Transverse colon (tissue), 4 donors: ENCODE data around the gene PNMA1. TPM values are rescaled to one million over a fixed set of nuclear protein-coding genes. Genes with fewer than 3 reads are reported as not detected.

Experiments
- DNase-seq: peaks from one replicate; pipeline ENCODE4 v3.0.0-alpha.2; 2019
- H3K27ac ChIP-seq, 4 donors: fragments of 200-600 bp; sonication (generic); 2 replicates each; pipeline ENCODE4 v1.5.1; 2016 to 2018; ENCODE audit warnings: inconsistent platforms in 4 of 4
- H3K27me3 ChIP-seq: fragments of 200-600 bp; sonication (generic); 2 replicates; pipeline ENCODE4 v1.5.1; 2017; ENCODE audit warnings: inconsistent platforms
- H3K36me3 ChIP-seq, 4 donors: fragments of 200-600 bp; sonication (generic); 2 replicates each; pipeline ENCODE4 v1.5.1; 2017 to 2019; ENCODE audit warnings: inconsistent platforms in 4 of 4
- H3K4me1 ChIP-seq, 4 donors: fragments of 200-600 bp; sonication (generic); 2 replicates each; pipeline ENCODE4 v1.5.1; 2017 to 2020; ENCODE audit warnings: inconsistent platforms in 4 of 4
- H3K4me3 ChIP-seq, 4 donors: fragments of 200-600 bp; sonication (generic); 1 replicate in 1 of 4; 2 replicates in 3 of 4; pipeline versions ENCODE4 v1.5.1 to v1.6.1; 2017 to 2019; ENCODE audit warnings: inconsistent platforms in 4 of 4
- H3K9me3 ChIP-seq, 2 donors: fragments of 200-600 bp; sonication (generic); 2 replicates each; pipeline ENCODE4 v1.5.1; 2017 to 2019; ENCODE audit warnings: inconsistent platforms in 2 of 2
- EP300 ChIP-seq: sonication (generic); formaldehyde crosslinking; IDR thresholded peaks from one replicate; pipeline ENCODE4 v1.6.1; 2017; ENCODE audit warnings: antibody characterized with exemption, low read depth
- POLR2A ChIP-seq: fragments of 450-650 bp; IDR thresholded peaks from one replicate; pipeline ENCODE4 v1.6.1; 2016; ENCODE audit warnings: antibody characterized with exemption, mild to moderate bottlenecking, moderate library complexity
- POLR2AphosphoS5 ChIP-seq, 3 donors: sonication (generic); formaldehyde crosslinking; IDR thresholded peaks; one replicate each; pipeline ENCODE4 v1.6.1; 2016; ENCODE audit warnings: antibody characterized with exemption in 3 of 3
- WGBS, 2 donors: methylation state at CpG; one replicate each; pipeline ENCODE4 v1.1.5; 2018; ENCODE audit warnings: low coverage in 1 of 2; 5-methylcytosine and 5-hydroxymethylcytosine counted together
- in situ Hi-C, 4 donors: fragments of 200-750 bp; cut with MboI; loops; one replicate each; pipeline versions ENCODE4 v1.15.0 to v1.15.1; 2017; ENCODE audit warnings: low sequenced_read_pairs in 3 of 4, low pct_ligation_motif_present in 1 of 4, low pct_unique_long_range_greater_than_20kb in 1 of 4
- intact Hi-C: fragments of 100-400 bp; cut with DNase I; formaldehyde crosslinking; loops from one replicate; pipeline ENCODE4 v1.15.1; 2023; ENCODE audit warnings: low total_unique reads
- total RNA-seq, 4 donors: library from RNA; depleted of rRNA; stranded (reverse); fragments of >200 nt; gene quantifications; one replicate each; pipeline ENCODE4 v1.1.0, GENCODE V29; 2016
- TF ChIP-seq, protein P1 (sequence below), 5 experiments: fragments of 200-600 bp in 3 of 5; fragments of 450-650 bp in 2 of 5; sonication (generic) in 3 of 5; IDR thresholded peaks; 1 replicate in 2 of 5; 2 replicates in 3 of 5; pipeline ENCODE4 v1.5.1; 2016 to 2017; ENCODE audit warnings: antibody characterized with exemption in 5 of 5, inconsistent platforms in 3 of 5, mild to moderate bottlenecking in 2 of 5, moderate library complexity in 1 of 5

The PNMA1 gene
- total RNA-seq, 4 donors from 2014 or later = 12.7 to 22.1 (median 12.7) TPM

DNA sequence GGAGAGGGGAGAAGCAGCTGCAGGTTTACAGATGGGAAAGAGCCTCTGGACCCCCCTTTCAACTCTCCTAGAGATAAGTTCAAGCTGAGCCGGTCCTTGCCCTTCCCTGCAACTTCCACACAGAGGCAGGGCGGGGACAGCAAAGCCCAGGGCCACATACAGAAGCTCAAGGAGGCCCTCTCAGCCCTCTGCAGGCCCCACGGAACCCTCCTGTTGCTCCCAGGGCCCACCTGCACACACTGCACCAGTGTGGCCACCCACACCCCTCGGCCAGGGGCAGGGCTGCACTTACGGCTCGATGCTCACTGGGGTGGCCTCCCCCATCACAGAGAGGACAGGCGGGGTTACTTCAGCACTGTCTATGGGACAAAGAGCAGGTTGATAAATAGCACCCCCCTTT lies 13.0 kb upstream of the PNMA1 start:
- in situ Hi-C loops = loop anchor here in 2 of 4 donors (5.0 kb wide), 1 partner anchor 100 kb away; no protein-coding TSS in a partner anchor
- no peak for DNase-seq
- peaks cover 34 to 88% (median 54%) of the 10 kb centered on the region in 4 donors for H3K4me1 ChIP-seq
- intact Hi-C loops = loop anchor here (10.0 kb wide), 2 partner anchors 98 to 128 kb away; partner anchors contain the start of gene PTGR2
- H3K9me3 ChIP-seq = no peaks in the 10 kb centered on the region
- H3K27ac ChIP-seq = peak overlapping the region; percentile 77 to 89 (median 80)
- peaks cover 0 to 48% (median 16%) of the 10 kb centered on the region in 4 donors for H3K36me3 ChIP-seq
- H3K4me3 ChIP-seq = no peak overlapping the region
- no peak for TF ChIP-seq POLR2AphosphoS5 (IDR thresholded peaks at IDR 0.05)
- TF ChIP-seq POLR2A = no peak
- no peak for TF ChIP-seq EP300
- TF ChIP-seq, protein P1, sequence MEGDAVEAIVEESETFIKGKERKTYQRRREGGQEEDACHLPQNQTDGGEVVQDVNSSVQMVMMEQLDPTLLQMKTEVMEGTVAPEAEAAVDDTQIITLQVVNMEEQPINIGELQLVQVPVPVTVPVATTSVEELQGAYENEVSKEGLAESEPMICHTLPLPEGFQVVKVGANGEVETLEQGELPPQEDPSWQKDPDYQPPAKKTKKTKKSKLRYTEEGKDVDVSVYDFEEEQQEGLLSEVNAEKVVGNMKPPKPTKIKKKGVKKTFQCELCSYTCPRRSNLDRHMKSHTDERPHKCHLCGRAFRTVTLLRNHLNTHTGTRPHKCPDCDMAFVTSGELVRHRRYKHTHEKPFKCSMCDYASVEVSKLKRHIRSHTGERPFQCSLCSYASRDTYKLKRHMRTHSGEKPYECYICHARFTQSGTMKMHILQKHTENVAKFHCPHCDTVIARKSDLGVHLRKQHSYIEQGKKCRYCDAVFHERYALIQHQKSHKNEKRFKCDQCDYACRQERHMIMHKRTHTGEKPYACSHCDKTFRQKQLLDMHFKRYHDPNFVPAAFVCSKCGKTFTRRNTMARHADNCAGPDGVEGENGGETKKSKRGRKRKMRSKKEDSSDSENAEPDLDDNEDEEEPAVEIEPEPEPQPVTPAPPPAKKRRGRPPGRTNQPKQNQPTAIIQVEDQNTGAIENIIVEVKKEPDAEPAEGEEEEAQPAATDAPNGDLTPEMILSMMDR (IDR thresholded peaks at IDR 0.05) = no peak
- H3K27me3 ChIP-seq = no peaks in the 10 kb centered on the region
- WGBS, 2 donors = 92% methylated on average over 7 of the region's 7 CpGs; no CpG with 5 or more reads in 1 of the 2 donors

DNA sequence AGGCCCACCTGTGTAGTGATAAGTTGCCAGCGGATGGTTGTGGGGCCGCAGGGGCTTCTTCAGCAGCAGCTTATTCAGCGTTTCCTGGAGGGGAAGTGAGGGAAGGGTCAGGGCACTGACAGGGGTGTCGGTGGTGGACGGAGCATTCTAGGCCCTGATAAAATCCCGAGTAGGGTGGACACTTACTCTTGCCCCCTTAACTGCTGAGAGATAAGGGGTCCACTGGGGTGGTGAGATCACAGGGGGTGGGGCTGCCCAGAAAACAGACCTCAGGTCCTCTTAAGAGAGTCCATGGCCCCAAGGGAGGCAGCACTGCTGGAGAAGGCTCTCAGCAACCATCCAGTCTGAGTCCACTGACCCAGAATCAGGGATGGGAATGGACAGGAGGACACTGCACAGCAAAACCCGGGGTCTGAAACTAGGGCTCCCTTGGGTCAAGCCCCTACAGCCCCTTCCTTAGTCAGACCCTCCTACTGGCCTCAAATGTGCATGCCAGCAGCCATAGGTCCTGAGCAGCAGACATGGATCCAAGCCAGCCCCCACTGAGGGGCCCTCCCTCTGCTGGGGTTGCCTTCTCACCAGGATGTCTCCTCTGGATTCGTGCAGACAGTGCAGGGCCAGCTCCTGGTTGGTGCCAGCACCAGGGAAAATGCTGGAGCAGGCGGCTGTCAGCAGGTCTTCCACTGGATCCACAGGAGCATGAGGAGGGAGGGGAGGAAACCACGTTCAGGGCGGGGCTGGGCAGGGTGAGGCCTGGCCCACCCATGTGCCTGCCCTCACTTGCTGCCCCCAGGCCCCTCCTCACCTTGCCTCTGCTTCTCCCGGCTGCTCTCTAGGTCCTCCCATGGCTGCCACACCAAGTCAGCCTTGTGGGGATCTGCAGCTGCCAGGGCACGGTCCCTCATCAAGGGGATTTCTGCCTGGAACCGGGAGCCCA lies 12.1 kb upstream of the PNMA1 start:
- in situ Hi-C loops = loop anchor here in 2 of 4 donors (5.0 kb wide), 1 partner anchor 101 kb away; no protein-coding TSS in a partner anchor
- intact Hi-C loops = loop anchor here (10.0 kb wide), 2 partner anchors 99 to 129 kb away; partner anchors contain the start of gene PTGR2
- H3K36me3 ChIP-seq = peaks cover 0 to 57% (median 20%) of the 10 kb centered on the region in 4 donors
- H3K4me3 ChIP-seq = no peak overlapping the region
- H3K27me3 ChIP-seq = no peaks in the 10 kb centered on the region
- TF ChIP-seq EP300 (no peak), POLR2AphosphoS5 (IDR thresholded peaks at IDR 0.05) (no peak), POLR2A (no peak)
- TF ChIP-seq, protein P1 (IDR thresholded peaks at IDR 0.05) = no peak
- H3K9me3 ChIP-seq = no peaks in the 10 kb centered on the region
- H3K27ac ChIP-seq = peak overlapping the region; percentile 77 to 89 (median 80)
- H3K4me1 ChIP-seq = peaks cover 33 to 79% (median 48%) of the 10 kb centered on the region in 4 donors
- DNase-seq = no peak
- 80% methylated on average over 12 of the region's 14 CpGs; no CpG with 5 or more reads in 1 of the 2 donors for WGBS, 2 donors

DNA sequence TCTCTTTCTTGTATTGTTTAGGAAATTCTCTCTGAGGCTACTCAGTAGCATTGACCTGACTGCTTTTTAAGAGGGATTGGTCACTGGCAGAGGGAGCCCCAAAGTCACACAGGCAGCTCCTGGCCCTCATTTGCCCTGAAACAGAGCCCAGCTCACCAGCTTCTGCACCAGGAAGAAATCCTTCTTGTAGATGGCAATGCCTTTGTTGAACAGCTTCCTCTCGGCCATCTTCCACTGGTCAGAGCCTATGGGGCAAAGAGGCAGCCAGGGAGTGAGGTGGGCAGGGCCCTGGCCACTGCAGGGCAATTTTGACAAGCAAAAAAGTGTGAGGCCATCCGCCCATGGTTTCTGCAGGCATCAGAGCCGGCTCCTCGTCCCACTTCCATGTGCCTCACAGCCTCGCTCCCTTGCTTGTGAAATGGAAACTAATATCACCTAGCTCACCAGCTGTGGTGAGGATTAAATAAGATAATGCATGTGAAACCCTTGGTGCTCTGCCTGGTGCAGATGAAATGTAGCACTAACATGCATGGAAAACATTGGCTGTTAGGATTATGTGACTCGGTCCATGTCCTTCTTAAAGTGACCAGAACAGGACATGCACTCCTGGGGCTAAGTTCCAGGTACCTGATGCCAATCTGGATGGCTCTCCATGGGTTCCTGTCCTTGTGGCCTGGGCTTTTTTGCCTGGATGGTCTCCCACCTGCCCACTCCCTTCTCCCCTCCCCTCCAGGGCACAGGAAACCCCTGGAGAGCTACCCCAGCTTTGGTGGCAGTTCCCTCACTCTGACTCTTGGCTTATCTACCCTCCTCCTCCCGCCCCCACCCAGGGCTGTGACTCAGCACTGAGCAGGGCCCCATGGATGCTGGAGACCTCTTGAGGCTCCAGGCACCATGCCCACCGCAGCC lies 11.2 kb upstream of the PNMA1 start:
- in situ Hi-C loops = loop anchor here in 2 of 4 donors (5.0 kb wide), 1 partner anchor 102 kb away; no protein-coding TSS in a partner anchor
- intact Hi-C loops = loop anchor here (2.0 to 10.0 kb wide), 3 partner anchors 29 to 129 kb away; partner anchors contain the start of gene PTGR2
- Histone ChIP-seq H3K4me1 (peaks cover 24 to 70% (median 39%) of the 10 kb centered on the region in 4 donors), H3K36me3 (peaks cover 0 to 62% (median 22%) of the 10 kb centered on the region in 4 donors), H3K4me3 (no peak overlapping the region), H3K27ac (peak overlapping the region; percentile 77 to 89 (median 80)), H3K9me3 (no peaks in the 10 kb centered on the region), H3K27me3 (no peaks in the 10 kb centered on the region)
- WGBS, 2 donors = 91 to 100% methylated on average over 1 to 8 of the region's 8 CpGs
- TF ChIP-seq, protein P1 (IDR thresholded peaks at IDR 0.05) = no peak
- no peak for DNase-seq
